Measurements from ENCODE around the gene B3GNT5.

DNA sequence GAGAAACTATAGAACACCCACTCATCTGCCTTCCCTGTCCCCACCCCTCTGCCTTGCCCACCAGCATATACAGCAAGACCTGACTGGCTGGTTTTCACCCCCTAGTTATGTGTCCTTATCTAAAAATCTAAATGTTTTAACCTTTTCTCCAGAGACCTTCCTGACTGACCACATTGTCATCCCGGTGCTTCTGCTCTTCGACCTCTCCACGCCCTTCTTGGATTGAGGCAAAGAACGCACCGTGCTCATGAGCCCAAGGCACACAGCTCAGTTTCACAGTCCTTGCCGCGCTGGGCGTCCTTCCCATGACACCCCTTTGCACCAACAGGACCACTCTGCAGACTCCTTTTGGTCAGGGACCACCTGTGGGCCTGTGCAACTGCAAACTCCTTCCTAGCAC lies 62.7 kb downstream of the B3GNT5 start:
- TF ChIP-seq, protein P1, sequence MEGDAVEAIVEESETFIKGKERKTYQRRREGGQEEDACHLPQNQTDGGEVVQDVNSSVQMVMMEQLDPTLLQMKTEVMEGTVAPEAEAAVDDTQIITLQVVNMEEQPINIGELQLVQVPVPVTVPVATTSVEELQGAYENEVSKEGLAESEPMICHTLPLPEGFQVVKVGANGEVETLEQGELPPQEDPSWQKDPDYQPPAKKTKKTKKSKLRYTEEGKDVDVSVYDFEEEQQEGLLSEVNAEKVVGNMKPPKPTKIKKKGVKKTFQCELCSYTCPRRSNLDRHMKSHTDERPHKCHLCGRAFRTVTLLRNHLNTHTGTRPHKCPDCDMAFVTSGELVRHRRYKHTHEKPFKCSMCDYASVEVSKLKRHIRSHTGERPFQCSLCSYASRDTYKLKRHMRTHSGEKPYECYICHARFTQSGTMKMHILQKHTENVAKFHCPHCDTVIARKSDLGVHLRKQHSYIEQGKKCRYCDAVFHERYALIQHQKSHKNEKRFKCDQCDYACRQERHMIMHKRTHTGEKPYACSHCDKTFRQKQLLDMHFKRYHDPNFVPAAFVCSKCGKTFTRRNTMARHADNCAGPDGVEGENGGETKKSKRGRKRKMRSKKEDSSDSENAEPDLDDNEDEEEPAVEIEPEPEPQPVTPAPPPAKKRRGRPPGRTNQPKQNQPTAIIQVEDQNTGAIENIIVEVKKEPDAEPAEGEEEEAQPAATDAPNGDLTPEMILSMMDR (IDR thresholded peaks at IDR 0.05): no peak
- no peak for TF ChIP-seq POLR2A (IDR thresholded peaks at IDR 0.05)

Data from esophagus squamous epithelium (tissue), 4 donors.